Panc1 (cell line): ENCODE measurements around the gene AMPH. TPM values are rescaled to one million over a fixed set of nuclear protein-coding genes. Genes with fewer than 3 reads are reported as not detected.

Experiments
- ATAC-seq: fragments of 200-7000 bp; cut with Tn5 transposase; 2 replicates; pipeline ENCODE4 v1.9.1; 2020; ENCODE audit warnings: mild to moderate bottlenecking, moderate library complexity
- BruUV-seq: library from RNA; stranded (reverse); fragments of 400-500 nt; replicated peaks from 2 replicates; lab custom pipeline; 2021; lab: Mats Ljungman, UMichigan
- CTCF ChIA-PET: fragments of 300-600 bp; sonication (Branson Sonifier 250); formaldehyde crosslinking; loops from one replicate; lab custom pipeline; 2022; ENCODE audit warnings: antibody characterized with exemption; lab: Charles Lee
- POLR2A ChIA-PET: fragments of 300-600 bp; sonication (Branson Sonifier 250); formaldehyde crosslinking; loops from one replicate; lab custom pipeline; 2022; ENCODE audit warnings: antibody characterized with exemption; lab: Charles Lee
- DNase-seq: peaks from one replicate; pipeline ENCODE4 v3.0.0-alpha.2; 2010; ENCODE audit warnings: low read depth, low spot score
- H3K27ac ChIP-seq: 2 replicates; pipeline ENCODE4 v1.5.1; 2011; ENCODE audit warnings: mild to moderate bottlenecking, low read length, inconsistent platforms
- H3K27me3 ChIP-seq: fragments of 200-500 bp; sonication (Bioruptor generic); 2 replicates; pipeline ENCODE4 v1.6.0; 2014; ENCODE audit warnings: low read length, inconsistent platforms; ENCODE audit not compliant: control insufficient read depth, insufficient read depth
- H3K36me3 ChIP-seq: fragments of 200-500 bp; sonication (Bioruptor generic); 2 replicates; pipeline ENCODE4 v1.5.1; 2014; ENCODE audit warnings: inconsistent platforms, mild to moderate bottlenecking, low read length, moderate library complexity; ENCODE audit not compliant: control insufficient read depth, insufficient read depth
- H3K4me1 ChIP-seq: 2 replicates; pipeline ENCODE4 v1.5.1; 2011; ENCODE audit warnings: inconsistent platforms, mild to moderate bottlenecking, low read length, moderate library complexity; ENCODE audit not compliant: control insufficient read depth, insufficient read depth
- H3K4me3 ChIP-seq, 2 experiments: 2 replicates each; pipeline ENCODE4 v1.5.1; 2011 to 2012; ENCODE audit warnings: low read depth in 2 of 2, low read length in 2 of 2, mild to moderate bottlenecking in 2 of 2, inconsistent platforms in 1 of 2, moderate library complexity in 1 of 2
- H3K9me3 ChIP-seq: fragments of 200-500 bp; sonication (Bioruptor generic); 2 replicates; pipeline ENCODE4 v1.5.1; 2014; ENCODE audit warnings: low read depth, mild to moderate bottlenecking, inconsistent platforms, low read length, moderate library complexity; ENCODE audit not compliant: control insufficient read depth, insufficient read depth
- CTCF ChIP-seq: fragments of 450-650 bp; IDR thresholded peaks from 2 replicates; pipeline ENCODE4 v1.5.1; 2017; ENCODE audit warnings: mild to moderate bottlenecking
- POLR2AphosphoS5 ChIP-seq: IDR thresholded peaks from 2 replicates; pipeline ENCODE4 v1.6.1; 2012; ENCODE audit warnings: mild to moderate bottlenecking, low read depth, low read length, moderate library complexity
- REST ChIP-seq, 2 experiments: IDR thresholded peaks; 2 replicates each; pipeline ENCODE4 v1.6.1; 2011 to 2012; ENCODE audit warnings: low read depth in 2 of 2, control low read depth in 1 of 2, low read length in 1 of 2, mild to moderate bottlenecking in 1 of 2, moderate library complexity in 1 of 2; ENCODE audit not compliant: insufficient read depth in 1 of 2
- SIN3A ChIP-seq: IDR thresholded peaks from 2 replicates; pipeline ENCODE4 v1.6.1; 2012; ENCODE audit warnings: low read depth, mild to moderate bottlenecking, low read length, moderate library complexity, borderline replicate concordance; ENCODE audit not compliant: insufficient read depth
- TCF7L2 ChIP-seq: IDR thresholded peaks from 2 replicates; pipeline ENCODE4 v1.6.1; 2011; ENCODE audit warnings: mild to moderate bottlenecking, low read depth, low read length, inconsistent platforms
- in situ Hi-C: cut with HindIII; loops from 2 replicates; pipeline ENCODE4 v1.10.0; 2016; ENCODE audit warnings: low sequenced_read_pairs, low pct_unique_long_range_greater_than_20kb
- intact Hi-C: fragments of 100-400 bp; cut with micrococcal nuclease; formaldehyde crosslinking; loops from one replicate; pipeline ENCODE4 v1.10.0; 2022; ENCODE audit not compliant: unreplicated experiment
- total RNA-seq: library from RNA; stranded (reverse); gene quantifications from one replicate; pipeline ENCODE4 v1.2.1, GENCODE V29; 2021; ENCODE audit not compliant: unreplicated experiment

AMPH gene
- total RNA-seq, 1 experiment from 2014 or later = not detected

GRCh38 chr7:38545977-38546376 is 85.2 kb downstream of the AMPH start:
- TF ChIP-seq CTCF (no peak; the same call in 1 of the 2 replicates), SIN3A (no peak), POLR2AphosphoS5 (no peak), TCF7L2 (no peak), REST (IDR thresholded peaks at IDR 0.05; ENCODE audit: insufficient read depth in 1 of 2, low read depth in 2 of 2, low read length in 1 of 2) (no peak)
- intact Hi-C loops = no loop called here
- peaks cover 5% of the 10 kb centered on the region; the same call in 1 of the 2 replicates for H3K27me3 ChIP-seq
- DNase-seq = no peak
- in situ Hi-C loops = no loop called here
- H3K36me3 ChIP-seq = no peaks in the 10 kb centered on the region
- no peak overlapping the region for H3K4me3 ChIP-seq
- no peak overlapping the region for H3K27ac ChIP-seq
- ChIA-PET POLR2A (no interaction called here), CTCF (no interaction called here)
- H3K4me1 ChIP-seq = no peaks in the 10 kb centered on the region
- no TSS peak for BruUV-seq
- ATAC-seq = no peak
- no peaks in the 10 kb centered on the region for H3K9me3 ChIP-seq

- no peaks in the 10 kb centered on the region for H3K27me3 ChIP-seq
- ATAC-seq = no peak
- BruUV-seq = no TSS peak
- H3K27ac ChIP-seq = no peak overlapping the region
- H3K4me3 ChIP-seq = no peak overlapping the region
- no peaks in the 10 kb centered on the region for H3K4me1 ChIP-seq
- no peaks in the 10 kb centered on the region for H3K36me3 ChIP-seq
- POLR2A ChIA-PET = no interaction called here
- CTCF ChIA-PET = no interaction called here
- no peaks in the 10 kb centered on the region for H3K9me3 ChIP-seq
- intact Hi-C loops = no loop called here
- no peak for DNase-seq
- in situ Hi-C loops = no loop called here
- TF ChIP-seq SIN3A (no peak), TCF7L2 (no peak), REST (IDR thresholded peaks at IDR 0.05; ENCODE audit: insufficient read depth in 1 of 2, low read depth in 2 of 2, low read length in 1 of 2) (no peak), POLR2AphosphoS5 (no peak), CTCF (no peak)
These were observed 89.0 kb downstream of the AMPH start for GRCh38 chr7:38542156-38542555.
